GM21528 (cell line): ENCODE data around the gene TMOD2.
"Not testable (repeated sequence)": the region's sequence is repeated elsewhere in the genome, so short reads cannot be mapped to it uniquely, and the experiment has no call there.

Experiments used
- ATAC-seq: cut with Tn5 transposase; IDR thresholded peaks from one replicate; pipeline ENCODE4 v1.9.1; 2021; ENCODE audit warnings: mild to moderate bottlenecking, moderate library complexity; ENCODE audit not compliant: unreplicated experiment, low FRiP score

The TMOD2 gene

GRCh38 chr15:51768018-51768417 is 16.6 kb downstream of the TMOD2 start:
- ATAC-seq = no peak

GRCh38 chr15:51770902-51771301 is 19.5 kb downstream of the TMOD2 start:
- ATAC-seq = no peak

GRCh38 chr15:51771773-51772172 is 20.4 kb downstream of the TMOD2 start:
- no peak for ATAC-seq

- ATAC-seq = no peak
Measured at GRCh38 chr15:51774916-51775315, 23.5 kb downstream of the TMOD2 start.

- ATAC-seq = no peak
Measured at GRCh38 chr15:51775967-51776816, 24.8 kb downstream of the TMOD2 start.

- ATAC-seq = no peak
Measured at GRCh38 chr15:51776952-51777569, 25.7 kb downstream of the TMOD2 start.

GRCh38 chr15:51780636-51781035 is 29.2 kb downstream of the TMOD2 start:
- no peak for ATAC-seq

GRCh38 chr15:51781506-51781905 is 30.1 kb downstream of the TMOD2 start:
- ATAC-seq = no peak

- no peak for ATAC-seq
Measured at GRCh38 chr15:51782357-51782896, 31.0 kb downstream of the TMOD2 start.

- ATAC-seq = no peak
Measured at GRCh38 chr15:51783967-51784366, 32.6 kb downstream of the TMOD2 start.

- not testable (repeated sequence) for ATAC-seq
Measured at GRCh38 chr15:51787130-51787529, 35.7 kb downstream of the TMOD2 start.

- not testable (repeated sequence) for ATAC-seq
Measured at GRCh38 chr15:51792474-51792873, 41.1 kb downstream of the TMOD2 start.

- ATAC-seq = no peak
Measured at GRCh38 chr15:51793521-51794305, 42.3 kb downstream of the TMOD2 start.

GRCh38 chr15:51796847-51797401 is 45.5 kb downstream of the TMOD2 start:
- ATAC-seq = no peak

GRCh38 chr15:51798281-51798680 is 46.9 kb downstream of the TMOD2 start:
- ATAC-seq = no peak

- ATAC-seq = no peak
Measured at GRCh38 chr15:51799282-51800252, 48.2 kb downstream of the TMOD2 start.

- no peak for ATAC-seq
Measured at GRCh38 chr15:51801391-51801835, 50.0 kb downstream of the TMOD2 start.

- ATAC-seq = no peak
Measured at GRCh38 chr15:51802593-51802992, 51.2 kb downstream of the TMOD2 start.

GRCh38 chr15:51803965-51804364 is 52.6 kb downstream of the TMOD2 start:
- no peak for ATAC-seq
